ENCODE results near the gene PPM1G. TPM values are rescaled to one million over a fixed set of nuclear protein-coding genes. Genes with fewer than 3 reads are reported as not detected.

Gene PPM1G
- total RNA-seq, 4 donors from 2014 or later, result 37.4 to 54.1 (median 49.3) TPM

DNA sequence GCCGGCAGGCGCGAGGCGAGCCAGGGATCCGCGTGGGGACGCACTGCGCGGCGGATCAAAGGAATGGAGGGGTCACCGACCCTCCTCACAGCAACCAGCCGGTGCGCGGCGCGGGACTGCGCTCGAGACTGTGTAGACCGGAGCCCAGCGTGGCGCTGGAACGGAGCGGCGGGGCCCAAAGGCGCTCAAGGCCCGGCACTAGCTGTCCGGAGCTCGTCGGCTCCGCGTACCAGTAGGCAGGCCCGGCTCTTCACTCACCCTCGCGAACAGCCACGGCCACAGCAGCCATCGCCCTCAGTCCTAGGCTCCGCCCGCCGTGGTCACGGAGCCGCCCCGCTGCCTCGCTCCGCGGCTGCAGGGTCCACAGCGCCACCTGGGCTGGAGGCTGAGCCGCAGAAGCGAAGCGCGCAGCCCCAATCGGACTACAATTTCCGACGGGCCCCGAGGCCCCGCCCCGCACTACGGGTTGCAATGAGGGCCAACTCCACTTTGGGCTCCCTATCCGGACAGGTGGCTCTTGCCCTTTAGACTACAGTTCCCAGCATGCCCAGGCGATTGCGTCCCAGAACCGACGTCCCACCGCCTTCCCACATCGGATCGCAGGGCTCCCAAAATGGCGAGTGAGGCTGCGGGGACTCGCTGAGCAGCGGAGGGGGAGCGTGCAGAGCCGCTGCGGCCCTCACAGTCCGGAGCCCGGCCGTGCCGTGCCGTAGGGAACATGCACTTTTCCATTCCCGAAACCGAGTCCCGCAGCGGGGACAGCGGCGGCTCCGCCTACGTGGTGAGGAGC lies 39.2 kb downstream of the PPM1G start, which contains the start of the genes EIF2B4 and SNX17:
Gene EIF2B4, minus strand, starts transcription at position 313 of the 790 bp plus-strand sequence. Its CDS starts 24 bp downstream, at position 289.
Gene SNX17, plus strand, starts transcription at position 591 of the 790 bp plus-strand sequence. Its CDS starts 128 bp downstream, at position 719.
- H3K4me3 ChIP-seq, result peak within 1 kb of the TSS; percentile 98
- H3K27ac ChIP-seq, result peak within 1 kb of the TSS; percentile 97
- TF ChIP-seq, protein P1, sequence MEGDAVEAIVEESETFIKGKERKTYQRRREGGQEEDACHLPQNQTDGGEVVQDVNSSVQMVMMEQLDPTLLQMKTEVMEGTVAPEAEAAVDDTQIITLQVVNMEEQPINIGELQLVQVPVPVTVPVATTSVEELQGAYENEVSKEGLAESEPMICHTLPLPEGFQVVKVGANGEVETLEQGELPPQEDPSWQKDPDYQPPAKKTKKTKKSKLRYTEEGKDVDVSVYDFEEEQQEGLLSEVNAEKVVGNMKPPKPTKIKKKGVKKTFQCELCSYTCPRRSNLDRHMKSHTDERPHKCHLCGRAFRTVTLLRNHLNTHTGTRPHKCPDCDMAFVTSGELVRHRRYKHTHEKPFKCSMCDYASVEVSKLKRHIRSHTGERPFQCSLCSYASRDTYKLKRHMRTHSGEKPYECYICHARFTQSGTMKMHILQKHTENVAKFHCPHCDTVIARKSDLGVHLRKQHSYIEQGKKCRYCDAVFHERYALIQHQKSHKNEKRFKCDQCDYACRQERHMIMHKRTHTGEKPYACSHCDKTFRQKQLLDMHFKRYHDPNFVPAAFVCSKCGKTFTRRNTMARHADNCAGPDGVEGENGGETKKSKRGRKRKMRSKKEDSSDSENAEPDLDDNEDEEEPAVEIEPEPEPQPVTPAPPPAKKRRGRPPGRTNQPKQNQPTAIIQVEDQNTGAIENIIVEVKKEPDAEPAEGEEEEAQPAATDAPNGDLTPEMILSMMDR (IDR thresholded peaks at IDR 0.05), result peak in 1 of 2 donors; percentile 87
- TF ChIP-seq EP300 (IDR thresholded peaks at IDR 0.05) (no peak), POLR2AphosphoS5 (IDR thresholded peaks at IDR 0.05) (peak in 2 of 3 donors; percentile 96 to 99), POLR2A (IDR thresholded peaks at IDR 0.05) (peak in 1 of 2 donors; percentile 27)
- H3K9me3 ChIP-seq, result no peaks in the 10 kb centered on the region
- WGBS, result 0% methylated on average over 10 of the region's 85 CpGs
- peaks cover 58% of the 10 kb centered on the region for H3K36me3 ChIP-seq
- DNase-seq (ENCODE audit: low spot score in 2 of 2), result peak; percentile 99
- H3K4me1 ChIP-seq, result peaks cover 38% of the 10 kb centered on the region
- H3K27me3 ChIP-seq, result no peaks in the 10 kb centered on the region

DNA sequence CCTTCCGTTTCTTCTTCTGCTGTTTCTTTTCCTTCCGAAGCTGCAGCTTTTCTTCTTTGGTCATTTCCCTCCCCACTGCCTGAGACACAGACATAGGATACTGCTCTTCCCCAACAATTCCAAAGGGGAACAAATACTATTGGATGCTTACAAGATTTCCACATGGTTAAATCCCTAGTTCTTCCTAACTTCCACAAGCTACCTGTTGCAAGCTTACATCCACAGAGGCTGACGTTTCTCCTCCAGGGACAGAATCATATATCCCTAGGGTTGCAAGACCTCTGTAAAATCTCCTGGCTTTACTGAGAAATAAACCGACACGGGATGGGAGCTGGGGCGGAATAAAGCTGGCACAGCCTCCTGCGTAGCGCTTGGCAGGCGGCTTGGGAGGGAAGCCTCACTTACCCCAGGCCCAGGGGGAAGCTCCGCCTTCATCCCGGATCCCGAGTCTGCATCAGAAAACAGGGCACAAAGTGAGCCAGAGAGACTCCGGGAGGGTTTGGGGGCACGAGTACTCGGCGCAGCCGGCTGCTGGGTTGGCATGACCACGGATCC lies 39.8 kb downstream of the PPM1G start:
- no peaks in the 10 kb centered on the region for H3K9me3 ChIP-seq
- peaks cover 38% of the 10 kb centered on the region for H3K4me1 ChIP-seq
- peak overlapping the region; percentile 97 for H3K27ac ChIP-seq
- H3K36me3 ChIP-seq, result peaks cover 58% of the 10 kb centered on the region
- TF ChIP-seq POLR2A (IDR thresholded peaks at IDR 0.05), result no peak
- no peak for TF ChIP-seq EP300 (IDR thresholded peaks at IDR 0.05)
- TF ChIP-seq, protein P1 (IDR thresholded peaks at IDR 0.05), result no peak
- no peak for TF ChIP-seq POLR2AphosphoS5 (IDR thresholded peaks at IDR 0.05)
- DNase-seq (ENCODE audit: low spot score in 2 of 2), result peak in 1 of 2 donors; percentile 85
- H3K27me3 ChIP-seq, result no peaks in the 10 kb centered on the region
- H3K4me3 ChIP-seq, result peak overlapping the region; percentile 98
- WGBS, result 1% methylated on average over 8 of the region's 18 CpGs

DNA sequence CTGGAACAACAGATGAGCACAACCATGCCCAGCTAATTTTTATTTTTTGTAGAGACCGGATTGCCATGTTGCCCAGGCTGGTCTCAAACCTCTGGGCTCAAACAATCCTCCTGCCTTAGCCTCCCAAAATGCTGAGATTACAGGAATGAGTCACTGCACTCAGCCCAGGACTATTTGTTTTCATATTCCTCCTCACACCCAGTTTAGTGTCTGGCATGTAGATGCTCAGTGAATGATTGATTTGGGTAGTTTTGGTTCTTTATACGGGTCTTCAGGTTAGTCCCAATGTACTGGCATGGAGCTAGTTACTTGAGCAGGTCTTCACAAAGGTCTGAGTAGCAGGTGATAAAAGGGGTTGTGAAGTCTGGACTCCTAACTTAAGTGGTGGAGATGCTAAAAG lies 45.5 kb downstream of the PPM1G start:
- Histone ChIP-seq H3K36me3 (peaks cover 57% of the 10 kb centered on the region), H3K4me1 (peaks cover 6% of the 10 kb centered on the region), H3K4me3 (no peak overlapping the region), H3K9me3 (no peaks in the 10 kb centered on the region), H3K27me3 (no peaks in the 10 kb centered on the region), H3K27ac (no peak overlapping the region)
- WGBS, result 75% methylated on average over 2 of the region's 2 CpGs
- DNase-seq (ENCODE audit: low spot score in 2 of 2), result no peak
- TF ChIP-seq POLR2AphosphoS5 (IDR thresholded peaks at IDR 0.05) (no peak), EP300 (IDR thresholded peaks at IDR 0.05) (no peak), POLR2A (IDR thresholded peaks at IDR 0.05) (no peak)
- TF ChIP-seq, protein P1 (IDR thresholded peaks at IDR 0.05), result no peak

DNA sequence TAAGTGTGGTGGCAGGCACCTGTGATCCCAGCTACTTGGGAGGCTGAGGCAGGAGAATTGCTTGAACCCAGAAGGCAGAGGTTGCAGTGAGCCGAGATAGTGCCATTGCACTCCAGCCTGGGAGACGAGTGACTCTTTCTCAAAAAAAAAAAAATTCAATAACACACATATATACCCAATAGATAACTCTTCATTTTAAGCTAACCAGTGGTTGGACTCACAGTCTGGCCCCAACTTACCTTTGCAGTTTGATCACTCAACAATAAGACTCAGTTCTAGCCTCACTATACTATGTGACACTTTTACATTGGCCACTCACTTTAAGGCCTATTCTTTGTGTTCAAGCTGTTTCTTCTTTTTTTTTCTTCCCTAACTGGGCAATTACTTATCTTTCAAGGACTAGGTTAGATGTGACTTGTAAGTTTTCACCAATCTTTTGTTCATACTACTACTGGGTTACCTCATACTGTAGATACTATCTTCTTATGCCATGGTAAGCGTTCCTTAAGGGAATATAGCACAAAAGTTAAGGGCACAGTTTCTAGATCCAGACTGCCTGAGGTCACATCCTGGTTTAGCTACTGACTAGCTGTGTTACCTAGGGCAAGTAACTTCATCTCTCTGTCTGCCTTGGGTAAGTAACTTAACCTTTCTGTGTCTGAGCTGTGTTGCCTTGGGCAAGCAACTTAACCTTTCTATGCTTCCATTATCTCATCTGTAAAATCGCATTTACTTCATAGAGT lies 46.5 kb downstream of the PPM1G start:
- Histone ChIP-seq H3K27ac (no peak overlapping the region), H3K36me3 (peaks cover 49% of the 10 kb centered on the region), H3K4me1 (peaks cover 6% of the 10 kb centered on the region), H3K9me3 (no peaks in the 10 kb centered on the region), H3K4me3 (no peak overlapping the region), H3K27me3 (no peaks in the 10 kb centered on the region)
- no peak for DNase-seq (ENCODE audit: low spot score in 2 of 2)
- 86% methylated on average over 4 of the region's 4 CpGs for WGBS
- TF ChIP-seq EP300 (IDR thresholded peaks at IDR 0.05), result no peak
- TF ChIP-seq, protein P1 (IDR thresholded peaks at IDR 0.05), result no peak

All from suprapubic skin (tissue), 4 donors.